HCT116 (cell line): ENCODE measurements around the gene SYNDIG1.

Source experiments
- POLR2A ChIP-seq: IDR thresholded peaks from 2 replicates; pipeline ENCODE4 v1.7.0; 2011; ENCODE audit warnings: borderline replicate concordance; ENCODE audit not compliant: insufficient read depth, insufficient read length; ENCODE audit errors: extremely low read depth
- POLR2AphosphoS5 ChIP-seq: IDR thresholded peaks from 2 replicates; pipeline ENCODE4 v1.6.1; 2011; ENCODE audit warnings: mild to moderate bottlenecking, low read depth, low read length, moderate library complexity
- RAD21 ChIP-seq: IDR thresholded peaks from 2 replicates; pipeline ENCODE4 v1.6.1; 2012; ENCODE audit warnings: low read depth, mild to moderate bottlenecking
- ZNF274 ChIP-seq: fragments of 200-500 bp; sonication (Bioruptor generic); IDR thresholded peaks from 2 replicates; pipeline ENCODE4 v1.6.1; 2014; ENCODE audit warnings: mild to moderate bottlenecking, low read depth, low read length, inconsistent platforms
- TF ChIP-seq, protein P1 (sequence below), 3 experiments: fragments of 200-600 bp in 1 of 3; sonication (generic) in 1 of 3; IDR thresholded peaks in 2 of 3; conservative IDR thresholded peaks in 1 of 3; 2 replicates each; pipeline ENCODE4 v1.5.1; 2012 to 2017; ENCODE audit warnings: low read depth in 2 of 3, low read length in 2 of 3, antibody characterized with exemption in 1 of 3, borderline replicate concordance in 1 of 3, control low read depth in 1 of 3, mild to moderate bottlenecking in 1 of 3, mixed read lengths in 1 of 3, mixed run types in 1 of 3, moderate library complexity in 1 of 3; ENCODE audit not compliant: insufficient read depth in 1 of 3

- TF ChIP-seq POLR2A, result no peak
- TF ChIP-seq, protein P1, sequence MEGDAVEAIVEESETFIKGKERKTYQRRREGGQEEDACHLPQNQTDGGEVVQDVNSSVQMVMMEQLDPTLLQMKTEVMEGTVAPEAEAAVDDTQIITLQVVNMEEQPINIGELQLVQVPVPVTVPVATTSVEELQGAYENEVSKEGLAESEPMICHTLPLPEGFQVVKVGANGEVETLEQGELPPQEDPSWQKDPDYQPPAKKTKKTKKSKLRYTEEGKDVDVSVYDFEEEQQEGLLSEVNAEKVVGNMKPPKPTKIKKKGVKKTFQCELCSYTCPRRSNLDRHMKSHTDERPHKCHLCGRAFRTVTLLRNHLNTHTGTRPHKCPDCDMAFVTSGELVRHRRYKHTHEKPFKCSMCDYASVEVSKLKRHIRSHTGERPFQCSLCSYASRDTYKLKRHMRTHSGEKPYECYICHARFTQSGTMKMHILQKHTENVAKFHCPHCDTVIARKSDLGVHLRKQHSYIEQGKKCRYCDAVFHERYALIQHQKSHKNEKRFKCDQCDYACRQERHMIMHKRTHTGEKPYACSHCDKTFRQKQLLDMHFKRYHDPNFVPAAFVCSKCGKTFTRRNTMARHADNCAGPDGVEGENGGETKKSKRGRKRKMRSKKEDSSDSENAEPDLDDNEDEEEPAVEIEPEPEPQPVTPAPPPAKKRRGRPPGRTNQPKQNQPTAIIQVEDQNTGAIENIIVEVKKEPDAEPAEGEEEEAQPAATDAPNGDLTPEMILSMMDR (IDR thresholded peaks at IDR 0.05 in 2 of 3, conservative IDR thresholded peaks at IDR 0.05 in 1 of 3; ENCODE audit: borderline replicate concordance in 1 of 3, insufficient read depth in 1 of 3, low read depth in 2 of 3, low read length in 2 of 3), result no peak
- no peak for TF ChIP-seq ZNF274
- no peak for TF ChIP-seq POLR2AphosphoS5
- TF ChIP-seq RAD21, result no peak
Observed at GRCh38 chr20:24690408-24690807, 221.0 kb downstream of the SYNDIG1 start.
